NB4 (cell line): ENCODE measurements around the gene NDUFS8.

Source experiments
- DNase-seq: peaks from one replicate; pipeline ENCODE4 v3.0.0; 2010; ENCODE audit warnings: low read depth
- H3K4me3 ChIP-seq: one replicate; pipeline ENCODE4 v1.5.1; 2011; ENCODE audit warnings: mild to moderate bottlenecking, low read depth, low read length, moderate library complexity
- MYC ChIP-seq: IDR thresholded peaks from 2 replicates; pipeline ENCODE4 v1.6.1; 2011; ENCODE audit warnings: low read depth, low read length
- POLR2A ChIP-seq: IDR thresholded peaks from 2 replicates; pipeline ENCODE4 v1.6.1; 2011; ENCODE audit warnings: mild to moderate bottlenecking; ENCODE audit not compliant: insufficient read length; ENCODE audit errors: extremely low read depth
- TF ChIP-seq, protein P1 (sequence below): IDR thresholded peaks from one replicate; pipeline ENCODE4 v1.5.1; 2012; ENCODE audit warnings: low read depth, low read length
- TF ChIP-seq, protein P2 (sequence below): IDR thresholded peaks from 2 replicates; pipeline ENCODE4 v1.6.1; 2011; ENCODE audit warnings: low read depth, low read length

NDUFS8 gene

DNA sequence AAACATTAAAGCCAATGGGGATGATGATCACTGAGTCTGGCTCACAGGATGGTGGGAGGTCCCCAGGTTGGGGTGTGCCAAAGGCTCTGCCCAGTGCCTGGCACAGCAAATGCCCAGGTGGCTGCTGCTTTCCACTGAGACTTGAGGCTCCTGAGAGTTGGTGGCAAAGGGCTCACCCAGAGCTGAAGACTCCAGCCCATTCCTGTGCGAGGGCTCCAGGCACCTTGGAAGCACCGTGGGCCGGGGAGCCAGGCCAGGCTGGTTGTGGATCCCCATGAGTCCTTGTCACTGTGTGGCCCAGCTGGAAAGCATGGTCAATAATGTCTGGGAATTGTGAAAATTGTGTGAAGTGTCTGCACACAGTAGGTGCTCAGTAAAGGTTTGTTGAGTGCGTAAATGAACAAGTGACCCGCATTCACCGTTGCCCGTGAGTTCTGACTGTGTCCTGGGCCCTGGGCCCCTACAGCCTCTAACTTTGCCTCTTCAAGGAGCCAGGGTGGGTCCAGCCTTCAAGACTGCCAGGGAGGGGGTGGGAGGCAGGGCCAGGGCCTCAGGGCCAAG, 23.8 kb upstream of the NDUFS8 start:
- TF ChIP-seq, protein P1, sequence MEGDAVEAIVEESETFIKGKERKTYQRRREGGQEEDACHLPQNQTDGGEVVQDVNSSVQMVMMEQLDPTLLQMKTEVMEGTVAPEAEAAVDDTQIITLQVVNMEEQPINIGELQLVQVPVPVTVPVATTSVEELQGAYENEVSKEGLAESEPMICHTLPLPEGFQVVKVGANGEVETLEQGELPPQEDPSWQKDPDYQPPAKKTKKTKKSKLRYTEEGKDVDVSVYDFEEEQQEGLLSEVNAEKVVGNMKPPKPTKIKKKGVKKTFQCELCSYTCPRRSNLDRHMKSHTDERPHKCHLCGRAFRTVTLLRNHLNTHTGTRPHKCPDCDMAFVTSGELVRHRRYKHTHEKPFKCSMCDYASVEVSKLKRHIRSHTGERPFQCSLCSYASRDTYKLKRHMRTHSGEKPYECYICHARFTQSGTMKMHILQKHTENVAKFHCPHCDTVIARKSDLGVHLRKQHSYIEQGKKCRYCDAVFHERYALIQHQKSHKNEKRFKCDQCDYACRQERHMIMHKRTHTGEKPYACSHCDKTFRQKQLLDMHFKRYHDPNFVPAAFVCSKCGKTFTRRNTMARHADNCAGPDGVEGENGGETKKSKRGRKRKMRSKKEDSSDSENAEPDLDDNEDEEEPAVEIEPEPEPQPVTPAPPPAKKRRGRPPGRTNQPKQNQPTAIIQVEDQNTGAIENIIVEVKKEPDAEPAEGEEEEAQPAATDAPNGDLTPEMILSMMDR: no peak
- no peak for TF ChIP-seq POLR2A
- TF ChIP-seq, protein P2, sequence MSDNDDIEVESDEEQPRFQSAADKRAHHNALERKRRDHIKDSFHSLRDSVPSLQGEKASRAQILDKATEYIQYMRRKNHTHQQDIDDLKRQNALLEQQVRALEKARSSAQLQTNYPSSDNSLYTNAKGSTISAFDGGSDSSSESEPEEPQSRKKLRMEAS: no peak
- TF ChIP-seq MYC: no peak
- no peak overlapping the region for H3K4me3 ChIP-seq
- no peak for DNase-seq

DNA sequence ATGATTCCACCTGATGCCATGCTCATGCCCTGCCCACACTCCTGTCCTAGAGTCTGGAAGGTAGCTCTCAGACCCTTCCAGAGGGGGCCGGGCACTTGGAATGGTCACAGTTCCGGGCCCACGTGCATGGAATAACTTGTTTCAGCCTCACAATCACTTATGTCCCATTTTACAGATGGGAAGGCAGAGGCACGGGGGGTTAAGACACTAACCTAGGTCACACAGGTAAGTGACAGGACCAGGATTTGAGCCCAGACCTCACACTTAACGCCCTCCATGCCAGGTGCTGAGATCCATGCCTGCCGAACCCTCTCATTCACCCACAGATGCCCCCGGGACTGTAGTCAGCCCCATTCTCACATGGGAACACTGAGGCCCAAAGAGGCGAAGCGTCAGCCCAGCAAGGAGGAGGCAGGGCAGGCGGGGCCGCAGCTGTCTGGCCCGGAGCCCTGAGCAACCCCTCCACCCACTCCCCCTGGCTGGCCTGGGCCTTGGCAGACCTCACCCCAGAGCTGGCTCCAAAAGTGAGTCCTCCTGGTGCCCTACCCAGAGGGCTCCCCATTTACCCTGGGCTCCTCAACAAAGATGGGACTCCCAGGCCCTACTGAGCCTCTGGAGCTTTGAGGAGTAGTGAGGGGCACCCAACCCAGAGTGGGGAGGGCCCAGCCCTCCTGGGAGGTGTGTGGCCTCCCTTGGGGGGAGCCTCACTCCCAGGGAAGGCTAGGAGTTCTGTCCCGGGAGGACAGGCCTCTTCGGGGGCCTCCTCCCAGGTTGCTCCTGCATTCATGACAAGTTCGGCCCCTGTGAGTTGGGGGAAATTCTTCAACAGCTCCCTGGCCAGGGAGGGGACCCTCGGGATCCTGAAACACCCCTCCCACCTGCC, 22.7 kb upstream of the NDUFS8 start:
- DNase-seq: no peak
- H3K4me3 ChIP-seq: no peak overlapping the region
- TF ChIP-seq MYC: no peak
- TF ChIP-seq, protein P2: no peak
- no peak for TF ChIP-seq POLR2A
- TF ChIP-seq, protein P1: no peak

DNA sequence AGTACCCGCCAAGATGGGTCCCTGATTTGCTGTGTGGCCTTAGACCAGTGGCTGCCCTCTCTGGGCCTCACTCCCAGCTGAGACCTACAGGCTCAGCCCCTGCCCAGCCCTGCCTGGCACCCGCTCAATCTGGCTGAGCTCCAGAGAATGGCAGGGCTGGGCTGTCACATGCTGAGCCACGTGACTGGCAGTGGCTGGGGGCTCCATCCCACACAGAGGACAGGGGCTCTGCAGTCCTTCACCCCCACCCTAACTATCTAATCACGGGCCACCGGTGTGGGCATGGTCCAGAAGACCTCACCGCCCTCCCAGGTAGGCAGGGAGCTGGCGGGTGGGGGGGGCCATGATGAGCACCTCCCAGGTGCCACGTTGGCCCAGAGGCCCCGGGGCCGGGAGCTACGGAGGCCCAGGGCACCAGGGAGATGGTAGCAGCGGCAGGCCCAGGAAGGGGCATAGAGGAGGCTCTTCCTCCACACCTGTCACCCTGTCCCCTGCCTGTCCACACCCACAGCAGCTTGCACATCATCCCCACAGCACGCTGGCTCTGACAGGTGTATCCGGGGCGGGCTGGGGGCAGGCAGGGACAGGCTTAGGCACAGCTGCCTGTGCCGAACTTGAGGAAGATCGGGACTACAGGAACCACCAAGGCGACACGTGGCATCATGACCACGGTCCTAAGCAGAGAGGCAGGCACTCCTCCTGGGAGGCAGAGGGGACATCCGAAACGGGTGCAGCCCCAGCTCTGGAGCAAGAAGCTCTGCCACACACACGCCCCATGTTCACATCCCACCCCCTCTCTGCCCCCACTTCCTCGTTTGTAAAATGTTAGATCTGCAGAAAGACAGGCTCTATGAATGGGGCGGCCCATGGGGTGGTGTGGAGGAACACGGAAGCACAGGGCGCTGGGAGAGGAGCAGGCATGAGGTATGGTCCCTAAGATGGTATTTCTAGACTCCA, 21.8 kb upstream of the NDUFS8 start:
- peak overlapping the region; percentile 43 for H3K4me3 ChIP-seq
- DNase-seq: peak; percentile 73
- TF ChIP-seq, protein P2: no peak
- TF ChIP-seq, protein P1: no peak
- TF ChIP-seq MYC: no peak
- TF ChIP-seq POLR2A: no peak

DNA sequence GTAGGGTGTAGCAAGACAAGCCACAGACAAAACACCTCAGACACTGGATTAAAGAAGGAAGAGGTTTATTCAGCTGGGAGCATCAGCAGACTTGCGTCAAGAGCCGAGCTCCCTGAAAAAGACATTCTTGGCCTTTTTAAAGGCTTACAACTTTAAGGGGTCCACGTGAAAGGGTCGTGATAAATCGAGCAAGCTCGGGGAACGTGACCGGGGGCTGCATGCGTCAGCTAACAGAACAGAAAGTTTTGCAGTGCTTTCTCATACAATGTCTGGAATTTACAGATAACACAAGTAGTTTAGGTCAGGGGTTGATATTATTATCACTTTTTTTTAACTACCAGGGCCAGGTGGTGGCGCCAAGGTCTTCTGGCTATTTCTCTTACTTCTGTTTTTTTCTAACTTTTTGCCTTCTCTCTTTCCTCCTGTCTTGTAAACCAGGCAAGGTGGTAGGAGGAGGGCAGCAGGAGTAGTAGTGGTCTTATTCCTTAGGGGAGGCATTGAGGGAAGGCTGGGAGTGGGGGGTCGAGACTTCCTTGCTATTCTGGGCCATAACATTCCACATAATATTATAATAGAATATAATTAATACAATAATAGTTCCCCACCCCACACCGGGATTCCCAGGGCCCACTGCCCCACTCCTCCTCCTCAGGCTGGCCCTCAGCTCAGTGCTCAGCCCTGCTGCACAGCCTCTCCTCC, 20.9 kb upstream of the NDUFS8 start:
- H3K4me3 ChIP-seq: peak overlapping the region; percentile 43
- TF ChIP-seq, protein P2: no peak
- peak; percentile 21; the same call in 1 of the 2 replicates for TF ChIP-seq MYC
- TF ChIP-seq, protein P1: peak; percentile 40
- DNase-seq: peak; percentile 84
